HG03097 (cell line): ENCODE measurements around the gene SYT7.

Experiments used
- ATAC-seq: cut with Tn5 transposase; IDR thresholded peaks from one replicate; pipeline ENCODE4 v1.9.1; 2021; ENCODE audit not compliant: unreplicated experiment, low FRiP score

The SYT7 gene

DNA sequence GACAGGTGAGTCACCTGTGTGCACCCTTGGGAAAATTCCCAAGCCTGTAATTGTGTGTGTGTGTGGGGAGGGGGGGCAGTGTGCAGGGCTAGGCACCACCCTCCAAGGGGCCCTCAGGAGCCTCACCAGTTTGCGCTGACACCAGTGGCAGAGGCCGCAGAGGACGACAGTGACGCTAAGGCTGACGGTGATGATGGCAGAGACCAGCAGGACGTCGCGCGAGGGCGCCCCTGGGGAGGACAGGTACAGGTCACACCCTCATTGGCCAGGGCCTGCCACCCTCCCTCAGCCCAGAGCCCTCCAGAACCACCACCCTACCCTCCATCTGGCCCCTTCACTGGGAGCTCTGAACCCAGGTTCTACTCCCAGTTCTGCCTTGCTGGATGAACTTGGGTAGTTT is 24.9 kb downstream of the SYT7 start:
- no peak for ATAC-seq

DNA sequence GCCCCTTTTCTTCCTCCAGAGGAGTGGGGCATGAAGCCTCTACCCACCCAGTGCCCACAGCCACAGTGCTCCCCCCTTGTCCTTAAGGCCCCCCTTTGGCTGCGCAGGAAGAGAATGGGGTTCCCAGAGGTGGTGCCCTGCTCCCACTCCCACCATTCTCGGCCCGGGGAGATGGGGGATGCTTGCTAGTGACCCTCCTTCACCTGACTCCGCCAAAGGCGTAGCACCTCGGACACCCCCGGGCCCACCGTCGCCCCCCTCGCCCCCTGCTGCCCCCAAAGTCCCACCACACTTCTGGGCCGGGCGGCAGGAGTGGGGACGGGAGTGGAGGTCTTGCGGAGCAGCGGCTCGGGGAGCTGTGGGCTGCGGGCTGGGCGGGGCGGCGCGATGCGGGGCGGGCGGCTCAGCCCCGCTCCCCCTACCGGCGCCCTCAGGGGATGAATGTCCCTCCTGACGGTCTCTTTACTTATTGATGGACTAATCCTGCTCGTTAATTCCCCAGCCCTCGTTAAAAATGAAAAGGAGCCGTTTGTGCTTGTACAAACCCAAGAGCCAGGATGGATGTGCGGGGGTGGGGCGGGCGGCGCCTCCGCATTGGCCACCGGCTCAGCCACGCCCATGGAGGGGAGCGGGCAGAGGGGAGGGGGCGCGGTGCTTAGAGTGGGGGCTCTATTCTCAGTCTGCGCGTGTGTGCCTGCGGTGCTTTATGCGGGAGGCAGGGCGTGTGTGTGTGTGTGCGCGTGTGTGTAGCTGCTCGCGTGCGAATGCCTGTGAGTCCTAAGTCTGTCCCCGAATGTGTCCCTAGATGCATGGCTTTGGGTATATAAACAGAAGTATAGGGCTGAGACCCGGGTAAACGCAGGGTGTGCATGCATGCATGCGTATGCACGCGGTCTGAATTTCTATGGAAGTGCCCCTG is 25.6 kb downstream of the SYT7 start:
- no peak for ATAC-seq

DNA sequence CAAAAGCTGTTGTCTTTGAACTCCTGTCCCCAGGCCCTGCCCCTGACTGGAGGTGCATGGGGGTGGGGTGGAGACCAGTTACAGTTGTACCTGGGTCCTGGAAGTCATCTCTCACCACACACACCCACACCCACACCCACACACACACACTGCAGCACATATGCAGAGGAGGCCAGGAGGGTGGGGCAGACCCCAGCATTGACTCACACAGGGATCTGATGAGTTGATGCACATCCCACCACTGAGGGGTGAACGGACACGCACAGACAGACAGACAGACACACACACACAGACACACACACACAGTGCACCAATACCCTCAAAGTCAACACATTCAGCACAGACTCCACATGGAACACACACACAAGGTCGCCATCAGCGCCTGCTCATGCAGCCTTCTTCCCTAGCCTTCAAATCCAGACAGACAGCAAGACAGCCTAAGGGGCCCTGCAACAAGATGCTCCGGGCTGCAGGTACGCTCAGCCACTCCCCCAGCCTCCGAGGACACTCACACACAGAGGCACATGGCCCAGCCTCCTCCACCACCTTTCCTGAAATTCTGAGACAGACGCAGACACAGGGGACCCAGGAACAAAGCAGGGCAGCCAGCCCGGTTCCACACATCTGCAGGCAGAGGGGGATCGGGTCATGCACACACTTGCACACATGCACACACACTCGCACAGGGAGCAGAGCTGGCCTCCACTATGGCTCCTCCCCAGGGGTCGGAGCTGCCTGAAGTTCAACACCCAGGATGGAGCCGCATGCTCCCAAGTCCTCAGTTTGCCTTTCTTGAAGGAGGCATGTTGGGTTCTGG is 26.5 kb downstream of the SYT7 start:
- no peak for ATAC-seq

DNA sequence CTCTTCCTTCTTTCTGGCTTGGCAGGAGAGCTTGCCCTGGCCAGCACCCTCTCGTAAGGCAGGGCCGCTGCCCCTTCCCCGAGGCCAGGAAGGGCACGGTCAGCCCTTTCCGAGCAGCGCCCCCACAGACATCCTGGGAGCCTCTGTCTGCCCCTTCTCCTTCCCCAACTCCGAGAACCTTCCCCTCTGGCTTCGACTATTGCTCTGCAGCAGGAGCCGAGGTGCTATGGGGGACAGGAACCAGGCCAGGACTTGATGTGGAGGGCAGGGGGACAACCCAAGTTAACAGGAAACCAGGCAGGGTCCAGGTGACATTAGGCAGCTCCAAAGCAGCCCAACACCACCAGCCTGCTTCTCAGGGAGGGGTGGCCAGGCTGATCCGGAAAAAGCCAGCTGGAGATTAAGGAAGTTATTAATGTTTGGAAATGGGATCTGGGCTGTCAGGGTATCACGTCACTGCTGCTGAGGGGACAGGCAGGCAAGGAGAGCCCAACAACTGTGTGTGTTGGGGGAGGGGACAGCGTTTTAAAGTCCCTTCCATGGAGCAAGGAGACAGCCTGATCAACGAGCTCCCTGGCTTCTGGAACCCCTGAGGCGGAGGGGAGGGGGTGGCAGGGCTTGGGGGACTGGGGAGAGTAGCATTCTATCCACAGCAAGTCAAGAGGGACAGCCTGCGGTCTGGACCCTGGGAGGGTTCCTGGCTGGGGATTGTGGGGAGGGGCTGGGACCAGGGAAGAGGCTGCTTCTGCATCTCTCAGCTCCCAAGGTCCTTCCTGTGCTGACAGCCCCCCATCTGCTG is 27.3 kb downstream of the SYT7 start:
- ATAC-seq = no peak

DNA sequence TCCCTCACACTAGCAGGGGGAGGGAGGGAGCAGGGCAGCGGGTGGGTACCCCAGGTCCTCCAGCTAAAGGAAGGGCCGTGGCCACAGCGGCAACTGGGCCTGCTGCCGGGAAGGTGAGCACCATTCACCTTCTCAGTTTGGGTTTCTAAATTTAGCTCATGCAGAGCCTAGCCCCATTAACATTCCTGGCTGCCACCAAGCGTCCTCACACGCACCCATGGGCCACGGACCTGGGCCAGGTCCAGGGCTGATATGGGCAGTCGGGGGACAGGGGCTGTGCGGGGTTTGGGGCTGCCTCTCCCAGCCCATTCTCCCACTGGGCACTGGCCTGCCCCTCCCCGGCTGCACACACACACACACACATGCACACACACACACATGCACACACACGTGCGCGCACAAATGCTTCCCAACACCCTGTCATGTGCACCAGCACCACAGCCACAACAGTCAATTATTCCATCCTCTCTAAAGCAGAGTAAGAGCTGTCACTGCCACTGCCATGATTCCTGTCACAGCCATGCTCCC is 28.7 kb downstream of the SYT7 start:
- no peak for ATAC-seq

DNA sequence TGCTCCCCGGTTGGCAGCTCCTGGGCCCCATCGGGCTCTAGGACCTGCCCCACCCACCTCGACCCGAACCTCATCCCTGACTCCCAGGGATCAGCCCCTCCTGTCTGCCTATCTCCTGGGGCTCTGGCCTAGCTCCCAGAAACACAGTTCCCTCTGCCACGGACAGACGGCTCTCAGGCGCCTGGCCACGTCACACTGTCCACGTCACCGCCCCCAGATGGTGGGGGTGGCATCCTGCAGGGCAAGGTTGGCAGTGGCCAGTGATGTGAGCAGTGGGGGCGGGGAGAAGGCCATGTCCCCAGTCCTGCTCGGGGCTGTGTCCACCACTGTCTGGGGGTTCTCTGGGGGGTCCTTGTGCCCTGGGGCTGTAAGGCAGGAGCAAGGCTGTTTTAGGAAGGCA is 29.2 kb downstream of the SYT7 start:
- no peak for ATAC-seq

DNA sequence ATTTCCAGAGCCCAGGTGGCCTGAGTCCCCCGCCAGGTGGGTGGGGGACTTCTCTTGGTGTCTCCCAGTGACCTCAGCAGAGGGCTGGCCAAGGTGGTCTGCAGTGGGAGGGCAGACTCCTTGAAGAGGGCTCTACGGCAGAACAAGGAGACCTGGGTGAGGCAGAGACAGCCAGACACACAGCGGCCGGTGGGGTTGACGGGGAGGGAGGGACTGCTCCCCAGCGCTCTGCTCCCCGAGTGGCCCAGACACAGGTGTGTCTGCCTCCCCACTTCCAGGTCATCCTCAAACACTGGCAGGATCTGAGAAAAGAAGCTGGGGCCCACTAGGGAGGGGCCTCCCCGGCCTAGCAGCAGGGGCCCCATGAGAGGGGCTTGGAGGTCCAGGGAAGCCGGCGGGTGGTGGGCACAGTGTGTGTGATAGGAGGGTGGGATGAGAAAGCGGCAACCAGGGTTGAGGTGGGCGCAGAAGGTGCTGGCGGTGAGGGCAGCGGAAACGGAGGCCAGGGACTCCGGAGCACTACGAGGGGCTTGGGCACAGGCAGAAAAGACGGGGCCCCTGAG is 30.1 kb downstream of the SYT7 start:
- no peak for ATAC-seq

DNA sequence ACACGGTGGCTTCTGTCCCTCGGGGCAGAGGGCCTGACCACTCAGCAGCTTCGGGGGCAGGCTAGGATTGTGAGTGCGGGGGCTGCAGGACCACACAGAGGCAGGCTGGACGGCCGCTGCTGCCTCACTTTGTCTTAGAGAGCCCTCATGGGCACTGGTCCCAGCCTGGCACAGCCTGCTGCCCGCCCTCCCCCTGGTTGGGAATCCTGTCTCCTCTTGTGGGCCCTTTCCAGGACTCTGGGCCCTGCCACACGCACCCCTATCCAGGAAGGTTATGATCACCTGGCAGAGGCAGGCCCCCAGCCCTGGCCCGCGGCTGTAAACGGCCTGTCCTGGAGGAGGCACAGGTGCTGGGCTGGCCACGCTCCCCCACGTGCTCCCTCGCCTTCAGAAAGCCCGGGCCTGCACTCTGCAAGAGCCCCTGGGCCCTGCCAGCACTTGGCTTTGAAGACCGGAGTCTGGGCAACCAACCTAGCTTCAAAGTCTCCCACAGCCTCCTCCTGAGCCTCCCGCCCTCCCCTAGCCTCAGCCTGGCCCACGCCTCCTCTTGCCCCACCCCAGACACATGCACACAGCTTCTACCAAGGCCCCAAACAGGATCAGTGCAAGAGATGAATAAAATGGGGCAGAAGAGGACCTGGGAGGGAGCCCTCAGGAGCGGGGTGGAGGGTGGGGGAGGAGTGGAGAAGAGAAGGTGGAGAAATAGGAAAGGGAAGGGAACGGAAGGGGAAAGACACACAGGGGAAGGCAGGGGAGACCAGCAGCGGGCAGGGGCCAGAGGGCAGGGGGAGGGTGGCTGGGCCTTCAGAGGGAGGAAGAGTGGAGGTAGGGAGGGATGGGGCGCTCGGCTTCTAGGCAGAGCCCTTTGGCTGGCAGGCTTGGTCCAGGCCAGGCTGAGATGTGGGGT is 31.0 kb downstream of the SYT7 start:
- ATAC-seq = no peak

DNA sequence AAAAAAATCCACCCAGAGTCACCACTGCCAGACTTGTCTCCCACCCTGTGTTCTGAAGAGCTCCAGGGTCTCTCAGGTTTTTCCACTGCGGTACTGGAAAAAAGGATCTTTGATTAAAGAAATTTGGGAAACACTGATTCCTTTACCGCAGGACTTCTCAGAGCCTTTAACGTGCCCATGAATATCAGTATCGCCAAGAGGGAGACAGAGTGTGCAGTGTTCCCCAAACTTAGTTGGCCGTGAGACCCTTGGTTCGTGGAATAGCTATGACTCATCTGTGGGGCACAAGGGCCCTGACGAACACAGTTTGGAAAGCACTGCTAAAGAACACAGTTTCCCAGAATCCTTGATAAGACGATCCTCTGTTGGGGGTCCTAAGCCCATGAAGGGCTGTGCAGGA is 31.7 kb downstream of the SYT7 start:
- no peak for ATAC-seq

DNA sequence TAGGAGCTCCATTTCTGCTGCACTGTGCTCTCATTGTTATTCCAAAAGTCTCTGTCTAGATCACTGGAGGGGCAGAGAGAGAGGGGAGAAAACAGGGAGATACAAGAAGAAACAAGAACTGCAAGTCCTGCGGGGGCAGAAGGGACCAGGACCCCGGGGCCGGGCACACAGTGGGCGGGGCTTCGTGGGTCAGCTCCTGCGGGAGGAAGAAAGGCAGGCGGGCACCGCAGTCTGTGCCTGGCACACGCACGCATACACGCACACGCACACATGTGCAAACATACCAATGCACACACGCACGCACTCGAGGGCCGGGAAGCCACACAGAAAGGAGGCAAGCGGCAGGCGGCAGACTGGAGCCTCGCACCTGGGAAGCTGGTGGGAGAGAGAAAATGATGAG is 33.6 kb downstream of the SYT7 start:
- ATAC-seq = no peak

DNA sequence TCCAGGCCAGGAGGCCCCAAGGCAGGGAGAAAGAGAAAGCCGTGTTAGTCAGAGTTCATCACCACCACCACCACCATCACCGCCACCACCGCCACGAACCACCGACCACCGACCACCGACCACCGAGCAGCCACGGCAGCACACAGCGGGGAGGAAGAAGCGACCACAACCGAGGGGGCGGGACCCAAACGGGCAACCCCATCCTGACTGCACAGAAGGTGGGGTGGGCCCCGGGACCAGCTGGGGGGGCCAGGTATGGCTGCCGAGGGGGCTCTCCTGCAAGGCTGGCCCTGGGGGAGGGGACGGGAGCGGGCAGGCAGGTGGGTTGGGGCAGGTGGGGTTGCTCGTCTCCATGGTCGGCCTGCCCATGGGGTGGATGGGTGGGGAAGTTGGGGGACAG is 34.2 kb downstream of the SYT7 start:
- ATAC-seq = no peak

DNA sequence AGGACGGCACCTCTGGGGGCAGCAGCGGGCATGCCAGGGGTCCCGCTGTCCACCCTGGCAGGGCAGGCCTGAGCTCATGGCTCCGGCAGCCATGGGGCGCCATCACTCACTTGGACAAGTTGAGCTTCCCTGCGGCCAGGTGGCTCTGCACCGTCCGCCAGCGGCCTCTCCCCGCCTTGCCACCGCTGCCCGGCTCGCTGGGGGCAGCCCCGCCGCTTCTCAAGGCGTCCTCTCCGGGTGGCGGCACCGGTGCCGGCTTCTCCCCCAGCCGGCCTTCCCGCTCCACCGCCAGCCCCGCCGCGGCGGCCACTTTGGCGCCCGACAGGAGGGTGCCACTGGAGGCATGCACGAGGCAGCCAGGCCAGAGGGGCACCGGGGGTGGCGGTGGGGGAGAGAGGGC is 35.0 kb downstream of the SYT7 start:
- ATAC-seq = no peak

DNA sequence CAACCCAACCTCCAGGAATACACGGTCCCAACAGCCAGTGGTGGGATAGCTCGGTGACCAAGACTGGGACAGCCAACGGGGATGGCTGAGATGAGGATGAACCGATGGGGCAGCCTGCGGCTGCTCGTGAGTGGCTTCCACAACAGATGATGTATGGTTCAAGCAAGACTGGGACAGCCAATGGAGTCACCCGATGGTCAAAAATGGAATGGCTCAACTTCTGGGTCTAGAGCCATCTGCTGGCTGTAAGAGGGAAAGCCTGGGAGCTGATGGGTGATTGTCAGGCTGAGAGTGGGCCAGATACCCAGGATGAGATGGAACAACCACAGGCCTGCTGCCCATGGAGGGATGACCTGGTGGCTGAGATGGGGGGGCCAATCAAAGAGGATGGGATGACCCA is 35.5 kb downstream of the SYT7 start:
- no peak for ATAC-seq

DNA sequence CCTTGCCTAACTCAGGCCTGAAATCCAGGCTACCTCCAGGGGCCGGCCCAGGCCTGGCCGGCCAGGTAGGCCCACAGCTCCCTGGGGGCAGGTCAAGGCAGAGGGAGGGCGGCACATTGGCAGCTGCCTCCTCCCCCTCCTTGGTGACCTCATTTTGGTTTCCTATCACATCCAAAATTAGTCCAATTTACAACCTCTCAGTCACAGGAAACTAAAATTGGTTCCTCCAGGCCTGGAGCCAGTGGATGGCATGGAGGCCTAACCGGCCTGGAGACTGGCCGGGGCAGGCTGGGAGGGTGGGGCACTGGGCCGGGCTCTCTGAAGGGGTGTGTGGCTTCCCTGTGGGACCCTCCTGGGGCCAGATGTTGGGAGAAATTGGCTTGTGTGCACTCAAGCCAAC is 36.4 kb downstream of the SYT7 start:
- ATAC-seq = no peak

DNA sequence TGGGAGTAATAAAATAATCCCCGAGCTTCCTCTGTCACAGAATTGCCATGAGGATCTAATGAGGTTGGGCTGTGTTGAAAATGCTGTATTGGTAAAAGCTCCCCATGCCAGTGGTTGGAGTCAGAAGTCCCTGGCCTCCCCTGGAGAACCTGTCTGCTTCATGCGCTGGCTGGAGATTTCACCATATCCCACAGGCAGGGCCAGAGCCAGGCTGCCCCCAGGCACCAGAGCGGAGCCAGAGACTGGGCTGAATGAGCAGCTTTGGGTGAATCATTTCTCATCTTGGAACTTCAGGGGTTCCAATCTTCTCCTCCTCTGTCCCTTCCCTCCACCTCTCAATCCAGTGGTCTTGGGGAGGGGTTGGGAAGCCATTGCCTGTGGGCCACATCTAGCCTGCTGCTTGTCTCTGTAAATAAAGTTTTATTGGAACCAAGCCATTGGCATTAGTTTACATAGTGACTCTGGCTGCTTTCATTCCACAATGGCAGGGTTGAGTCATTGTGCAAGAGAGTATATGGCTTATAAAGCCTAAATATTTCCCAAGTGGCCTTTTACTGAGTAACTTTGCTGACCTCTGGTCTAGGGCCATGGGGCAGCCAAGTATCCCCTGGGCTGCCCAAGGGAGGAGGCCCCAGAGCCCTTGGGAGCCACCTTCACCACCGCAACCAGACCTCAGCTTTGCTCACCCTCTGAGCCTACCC is 37.1 kb downstream of the SYT7 start:
- ATAC-seq = no peak

DNA sequence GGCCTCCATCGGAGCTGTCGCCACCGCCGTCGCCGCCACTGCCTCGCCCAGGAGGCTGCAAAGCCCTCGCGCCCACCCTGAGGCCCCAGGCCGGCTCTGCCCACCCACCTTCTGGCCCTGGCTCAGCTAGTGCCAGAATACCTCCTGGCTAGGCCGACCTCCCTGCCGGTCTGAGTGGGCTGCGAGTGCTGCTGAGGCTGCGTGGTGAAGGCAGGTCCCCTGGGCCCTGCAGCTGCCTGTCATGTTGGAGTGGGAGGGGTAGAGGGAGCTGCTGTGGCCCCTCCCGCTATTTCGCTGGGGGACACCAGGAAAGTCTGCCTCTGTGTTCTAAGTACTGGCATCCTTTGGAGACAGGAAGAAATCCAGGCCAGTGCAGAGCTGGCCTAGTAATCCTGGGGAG is 38.2 kb downstream of the SYT7 start:
- no peak for ATAC-seq

DNA sequence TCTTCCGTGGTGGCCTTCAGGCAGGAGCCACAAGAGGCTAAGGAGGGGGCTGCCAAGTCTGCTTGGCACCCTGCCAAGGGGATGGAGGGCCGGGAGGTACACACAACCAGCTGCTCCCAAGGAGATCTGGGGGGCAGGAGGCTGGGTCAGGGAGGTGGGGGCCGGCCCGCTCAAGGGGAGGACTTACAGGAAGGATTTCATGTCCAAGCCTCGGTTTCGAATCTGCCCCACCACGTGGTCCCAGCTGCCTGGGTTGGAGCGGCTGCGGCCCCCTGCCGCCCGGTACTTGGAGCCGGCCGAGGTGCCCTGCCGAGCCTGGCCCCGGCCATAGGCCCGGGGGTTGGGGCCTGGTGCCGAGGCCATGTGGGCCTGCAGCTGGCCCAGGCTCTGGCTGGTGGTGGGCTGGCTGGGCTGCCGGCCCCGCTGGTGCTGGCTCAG is 38.8 kb downstream of the SYT7 start:
- no peak for ATAC-seq

DNA sequence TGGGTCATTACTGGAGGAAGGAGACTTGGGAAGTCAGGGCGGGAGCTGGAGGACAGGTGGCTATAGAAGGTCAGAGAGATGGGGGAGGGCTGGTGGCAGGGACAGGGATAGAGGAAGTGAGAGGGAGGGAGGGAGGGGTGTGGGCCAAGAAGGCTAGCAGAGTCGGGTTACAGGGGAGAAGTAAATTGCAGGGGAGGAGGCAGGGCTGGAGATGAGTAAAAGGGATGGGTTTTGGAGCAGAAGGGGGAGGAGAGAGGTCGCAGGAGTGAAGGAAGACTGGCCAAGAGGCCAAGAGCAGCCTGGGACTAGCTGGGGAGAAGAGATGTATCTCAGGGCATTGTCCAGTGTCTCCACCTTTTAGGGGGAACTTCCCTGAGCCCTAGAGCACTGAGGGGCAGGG is 39.3 kb downstream of the SYT7 start:
- ATAC-seq = no peak

DNA sequence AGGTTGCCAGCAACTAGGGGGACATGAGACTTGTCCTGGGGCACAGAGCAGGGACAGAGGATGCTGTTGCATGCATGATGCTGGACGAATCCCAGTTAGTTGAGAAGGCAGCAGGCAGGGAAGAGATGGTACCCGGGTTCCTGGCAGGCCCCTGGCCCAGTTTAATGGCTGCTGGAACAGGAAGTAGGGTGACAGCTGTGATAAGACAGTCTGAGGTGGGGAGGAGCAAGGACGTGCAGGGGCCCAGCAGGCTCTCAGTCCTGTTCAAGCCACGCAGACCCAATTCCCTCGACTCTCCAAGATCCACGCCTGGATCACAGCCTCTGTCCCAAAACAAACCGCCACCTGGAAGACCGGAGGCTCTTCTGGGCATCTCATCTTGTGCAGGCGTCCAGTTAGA is 40.3 kb downstream of the SYT7 start:
- no peak for ATAC-seq
